ENCODE measurements around the gene ITCH.

- TF ChIP-seq CTCF (IDR thresholded peaks at IDR 0.05; ENCODE audit: extremely low read depth in 1 of 2, insufficient read depth in 1 of 2, low read depth in 1 of 2, low read length in 2 of 2), result no peak
- TF ChIP-seq POLR2A (IDR thresholded peaks at IDR 0.05; ENCODE audit: low read depth, low read length), result no peak
These were observed 46.8 kb upstream of the ITCH start for GRCh38 chr20:34316196-34316814.

Measured in endothelial cell of umbilical vein (primary cell).